Tibial artery (tissue), 4 donors: ENCODE measurements around the gene SPCS1.

Experiments
- DNase-seq, 2 donors: peaks; one replicate each; pipeline ENCODE4 v3.0.0-alpha.2; 2019
- H3K27ac ChIP-seq, 2 donors: fragments of 200-600 bp; sonication (generic) in 1 of 2; 1 replicate in 1 of 2; 2 replicates in 1 of 2; pipeline ENCODE4 v1.5.1; 2018 to 2019; ENCODE audit warnings: mild to moderate bottlenecking in 1 of 2
- H3K27me3 ChIP-seq, 2 donors: fragments of 200-600 bp; sonication (generic) in 1 of 2; one replicate each; pipeline versions ENCODE4 v1.5.1 to v1.6.0; 2016 to 2019
- H3K36me3 ChIP-seq, 3 donors: fragments of 200-600 bp; sonication (generic) in 2 of 3; one replicate each; pipeline ENCODE4 v1.5.1; 2016 to 2019; ENCODE audit warnings: mild to moderate bottlenecking in 2 of 3
- H3K4me1 ChIP-seq, 4 donors: fragments of 200-600 bp; sonication (generic) in 2 of 4; 1 replicate in 3 of 4; 2 replicates in 1 of 4; pipeline ENCODE4 v1.5.1; 2016 to 2019
- H3K4me3 ChIP-seq, 2 donors: fragments of 200-600 bp; sonication (generic) in 1 of 2; 1 replicate in 1 of 2; 2 replicates in 1 of 2; pipeline ENCODE4 v1.5.1; 2018 to 2019; ENCODE audit warnings: mild to moderate bottlenecking in 2 of 2
- H3K9me3 ChIP-seq, 3 donors: fragments of 200-600 bp; sonication (generic) in 1 of 3; one replicate each; pipeline ENCODE4 v1.5.1; 2016 to 2019
- CTCF ChIP-seq, 2 experiments: fragments of 200-600 bp in 1 of 2; fragments of 450-650 bp in 1 of 2; IDR thresholded peaks; one replicate each; pipeline ENCODE4 v1.5.1; 2017 to 2019; ENCODE audit warnings: antibody characterized with exemption in 2 of 2, mild to moderate bottlenecking in 1 of 2, moderate library complexity in 1 of 2
- intact Hi-C: fragments of 100-400 bp; cut with DNase I; formaldehyde crosslinking; loops from one replicate; pipeline ENCODE4 v1.15.0; 2023; ENCODE audit warnings: low total_unique reads

SPCS1 gene

GRCh38 chr3:52696830-52697631 lies 8.9 kb upstream of the SPCS1 start:
- intact Hi-C loops = no loop called here
- H3K4me3 ChIP-seq = no peak overlapping the region
- no peak for DNase-seq
- no peak overlapping the region for H3K27ac ChIP-seq
- peaks cover 64 to 76% (median 72%) of the 10 kb centered on the region in 3 donors for H3K36me3 ChIP-seq
- H3K4me1 ChIP-seq = peaks cover 0 to 2% (median 0%) of the 10 kb centered on the region in 4 donors
- no peaks in the 10 kb centered on the region for H3K27me3 ChIP-seq
- TF ChIP-seq CTCF (IDR thresholded peaks at IDR 0.05) = no peak
- H3K9me3 ChIP-seq = no peaks in the 10 kb centered on the region

- no peak for DNase-seq
- H3K4me3 ChIP-seq = no peak overlapping the region
- intact Hi-C loops = no loop called here
- no peak overlapping the region for H3K27ac ChIP-seq
- H3K4me1 ChIP-seq = peaks cover 0 to 8% (median under 1%) of the 10 kb centered on the region in 4 donors
- H3K36me3 ChIP-seq = peaks cover 60 to 70% (median 67%) of the 10 kb centered on the region in 3 donors
- H3K27me3 ChIP-seq = no peaks in the 10 kb centered on the region
- no peak for TF ChIP-seq CTCF (IDR thresholded peaks at IDR 0.05)
- H3K9me3 ChIP-seq = no peaks in the 10 kb centered on the region
Observed at GRCh38 chr3:52697632-52697965, 8.3 kb upstream of the SPCS1 start.

- intact Hi-C loops = no loop called here
- H3K4me1 ChIP-seq = peaks cover 0 to 48% (median 33%) of the 10 kb centered on the region in 4 donors
- no peaks in the 10 kb centered on the region for H3K9me3 ChIP-seq
- DNase-seq = no peak
- H3K27me3 ChIP-seq = no peaks in the 10 kb centered on the region
- H3K27ac ChIP-seq = peak overlapping the region in 1 of 2 donors; percentile 95
- H3K36me3 ChIP-seq = peaks cover 14 to 18% (median 14%) of the 10 kb centered on the region in 3 donors
- TF ChIP-seq CTCF (IDR thresholded peaks at IDR 0.05) = no peak
- H3K4me3 ChIP-seq = no peak overlapping the region
Observed at GRCh38 chr3:52703341-52703740, 2.6 kb upstream of the SPCS1 start.

- Histone ChIP-seq H3K27me3 (no peaks in the 10 kb centered on the region), H3K36me3 (peaks cover 11 to 19% (median 18%) of the 10 kb centered on the region in 3 donors), H3K9me3 (no peaks in the 10 kb centered on the region), H3K4me1 (peaks cover 0 to 48% (median 33%) of the 10 kb centered on the region in 4 donors), H3K4me3 (peak overlapping the region; percentile 74 to 76), H3K27ac (peak overlapping the region; percentile 92 to 95)
- TF ChIP-seq CTCF (IDR thresholded peaks at IDR 0.05) = no peak
- intact Hi-C loops = no loop called here
- peak in 1 of 2 donors; percentile 72 for DNase-seq
Observed at GRCh38 chr3:52704611-52705437, 1.1 kb upstream of the SPCS1 start.

GRCh38 chr3:52705438-52705687 lies 543 bp upstream of the SPCS1 start:
- peak overlapping the region; percentile 92 to 95 for H3K27ac ChIP-seq
- peaks cover 0 to 48% (median 33%) of the 10 kb centered on the region in 4 donors for H3K4me1 ChIP-seq
- no peaks in the 10 kb centered on the region for H3K9me3 ChIP-seq
- intact Hi-C loops = no loop called here
- H3K27me3 ChIP-seq = no peaks in the 10 kb centered on the region
- peaks cover 8 to 18% (median 14%) of the 10 kb centered on the region in 3 donors for H3K36me3 ChIP-seq
- DNase-seq = no peak
- no peak for TF ChIP-seq CTCF (IDR thresholded peaks at IDR 0.05)
- peak overlapping the region; percentile 74 to 76 for H3K4me3 ChIP-seq
